LNCaP clone FGC (cell line): ENCODE results near the gene INPP5A.
A peak's percentile ranks its signal among the peaks of the same experiment; 100 is the strongest.

Experiments
- DNase-seq: peaks from one replicate; pipeline ENCODE4 v3.0.0-alpha.2; 2011; ENCODE audit warnings: low read depth
- H3K4me3 ChIP-seq: 2 replicates; pipeline ENCODE4 v1.5.1; 2011; ENCODE audit warnings: mild to moderate bottlenecking, low read depth, low read length, control low read depth
- TF ChIP-seq, protein P1 (sequence below): IDR thresholded peaks from 2 replicates; pipeline ENCODE4 v1.5.1; 2012; ENCODE audit warnings: mild to moderate bottlenecking; ENCODE audit not compliant: control insufficient read depth, insufficient read depth; ENCODE audit errors: extremely low read depth

The INPP5A gene

GRCh38 chr10:132639470-132639869 is 101.9 kb downstream of the INPP5A start:
- TF ChIP-seq, protein P1, sequence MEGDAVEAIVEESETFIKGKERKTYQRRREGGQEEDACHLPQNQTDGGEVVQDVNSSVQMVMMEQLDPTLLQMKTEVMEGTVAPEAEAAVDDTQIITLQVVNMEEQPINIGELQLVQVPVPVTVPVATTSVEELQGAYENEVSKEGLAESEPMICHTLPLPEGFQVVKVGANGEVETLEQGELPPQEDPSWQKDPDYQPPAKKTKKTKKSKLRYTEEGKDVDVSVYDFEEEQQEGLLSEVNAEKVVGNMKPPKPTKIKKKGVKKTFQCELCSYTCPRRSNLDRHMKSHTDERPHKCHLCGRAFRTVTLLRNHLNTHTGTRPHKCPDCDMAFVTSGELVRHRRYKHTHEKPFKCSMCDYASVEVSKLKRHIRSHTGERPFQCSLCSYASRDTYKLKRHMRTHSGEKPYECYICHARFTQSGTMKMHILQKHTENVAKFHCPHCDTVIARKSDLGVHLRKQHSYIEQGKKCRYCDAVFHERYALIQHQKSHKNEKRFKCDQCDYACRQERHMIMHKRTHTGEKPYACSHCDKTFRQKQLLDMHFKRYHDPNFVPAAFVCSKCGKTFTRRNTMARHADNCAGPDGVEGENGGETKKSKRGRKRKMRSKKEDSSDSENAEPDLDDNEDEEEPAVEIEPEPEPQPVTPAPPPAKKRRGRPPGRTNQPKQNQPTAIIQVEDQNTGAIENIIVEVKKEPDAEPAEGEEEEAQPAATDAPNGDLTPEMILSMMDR: no peak
- no peak for DNase-seq
- H3K4me3 ChIP-seq: no peak overlapping the region

DNA sequence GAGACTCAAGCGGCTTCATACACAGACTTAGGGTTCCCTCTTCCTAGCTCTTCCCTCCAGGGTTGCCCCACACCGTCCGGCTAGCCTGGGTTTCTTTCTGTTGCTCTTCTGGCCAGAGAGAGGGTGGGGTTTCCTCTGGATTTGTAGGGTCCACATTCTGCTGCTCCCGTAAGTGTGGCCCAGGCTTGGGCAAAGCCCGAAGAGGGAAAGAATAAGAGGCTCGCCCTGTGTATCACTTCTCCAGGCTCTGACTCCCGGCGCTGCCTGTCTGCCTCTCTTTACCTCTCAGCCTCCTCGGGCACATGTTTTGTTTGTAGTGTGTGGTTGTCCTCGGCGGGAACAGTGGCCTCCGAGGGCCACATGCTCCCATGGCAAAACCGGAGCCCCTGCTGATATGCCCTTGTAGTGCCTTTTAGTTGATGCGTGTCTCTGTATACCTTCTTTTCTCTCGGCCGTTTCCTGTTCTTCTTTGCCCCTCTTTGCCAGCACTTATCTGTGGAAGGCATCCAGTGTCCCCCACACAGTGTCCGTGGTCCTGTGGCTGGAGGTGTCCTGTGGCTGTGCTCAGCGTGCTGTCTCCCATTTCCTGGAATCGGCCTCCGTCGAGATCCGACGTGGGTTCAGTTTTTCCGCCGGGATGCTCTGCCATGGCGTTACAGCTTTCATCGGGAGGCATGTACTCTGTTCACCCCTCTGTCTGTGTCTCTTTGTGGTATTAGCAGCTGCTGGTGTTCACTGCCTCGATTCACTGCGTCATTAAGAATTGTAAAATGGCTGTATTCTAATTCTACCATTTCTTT is 102.9 kb downstream of the INPP5A start:
- TF ChIP-seq, protein P1: no peak

GRCh38 chr10:132641401-132641800 is 103.8 kb downstream of the INPP5A start:
- no peak for DNase-seq
- no peak overlapping the region for H3K4me3 ChIP-seq
- TF ChIP-seq, protein P1: no peak

More for the DNA sequence above, 102.9 kb downstream of the INPP5A start:
- no peak for DNase-seq
- H3K4me3 ChIP-seq: no peak overlapping the region

DNA sequence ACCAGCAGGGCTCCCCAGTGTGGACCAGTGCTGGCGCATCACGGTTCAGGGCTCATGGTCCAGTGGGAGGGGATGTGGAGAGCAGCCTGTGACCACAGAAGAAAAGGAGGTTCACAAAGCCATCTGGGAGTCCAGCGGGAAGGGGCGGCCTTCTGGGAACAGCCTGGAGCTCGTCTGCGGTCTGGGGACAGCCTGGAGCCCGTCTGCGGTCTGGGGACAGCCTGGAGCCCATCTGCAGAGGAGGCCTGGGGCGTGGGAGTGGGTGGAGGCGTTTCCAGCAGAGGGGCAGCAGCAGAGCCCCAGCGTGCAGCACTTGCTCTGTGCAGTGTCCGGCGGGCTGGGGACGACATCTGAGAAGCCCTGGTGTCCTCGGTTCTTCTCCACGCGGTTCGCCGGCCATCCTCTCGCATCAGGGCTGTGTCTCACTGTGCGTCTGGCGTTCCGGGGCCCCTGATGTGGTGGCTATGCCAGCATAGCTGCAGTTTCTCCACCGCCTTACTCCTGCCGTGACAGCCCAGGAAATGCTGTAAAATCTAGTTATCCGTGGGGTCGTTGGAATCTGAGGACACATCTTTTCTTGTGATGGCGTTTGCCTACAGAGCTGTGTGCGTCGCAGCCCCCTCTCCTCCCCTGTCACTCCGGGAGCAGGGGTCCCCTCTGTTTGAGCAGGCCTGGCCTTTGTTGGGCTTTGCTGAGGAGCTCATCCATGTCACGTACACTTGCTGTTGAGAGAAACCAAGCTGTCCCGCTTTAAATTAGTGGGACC is 104.6 kb downstream of the INPP5A start:
- TF ChIP-seq, protein P1: no peak
- DNase-seq: no peak
- no peak overlapping the region for H3K4me3 ChIP-seq

DNA sequence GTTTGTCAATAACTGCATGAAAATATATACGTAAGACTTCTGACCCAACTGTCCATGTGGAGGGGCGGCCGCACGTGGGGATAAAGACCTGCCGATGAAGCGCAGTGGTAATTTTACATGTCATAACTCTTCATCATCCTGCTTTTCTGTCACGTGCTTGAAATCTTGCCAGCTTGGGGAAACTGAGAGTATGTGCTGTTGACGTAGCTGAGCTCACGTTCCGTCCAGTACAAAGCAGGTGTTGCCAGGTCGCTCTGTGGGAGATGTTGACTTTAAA is 105.1 kb downstream of the INPP5A start:
- TF ChIP-seq, protein P1: no peak
- H3K4me3 ChIP-seq: no peak overlapping the region
- DNase-seq: peak; percentile 15

- DNase-seq: no peak
- H3K4me3 ChIP-seq: no peak overlapping the region
These were observed 106.3 kb downstream of the INPP5A start for GRCh38 chr10:132643709-132644526.

More at GRCh38 chr10:132643709-132644526, 106.3 kb downstream of the INPP5A start:
- TF ChIP-seq, protein P1: no peak
